ENCODE measurements around the gene ITGB8.

- TF ChIP-seq CTCF (IDR thresholded peaks at IDR 0.05): no peak
- no peak for TF ChIP-seq POLR2A (IDR thresholded peaks at IDR 0.05)
Observed at GRCh38 chr7:20284771-20285143, 45.9 kb upstream of the ITGB8 start.
